Suprapubic skin (tissue), 3 donors: ENCODE results near the gene MYO9B.

Source experiments
- POLR2AphosphoS5 ChIP-seq, 3 donors: sonication (generic); formaldehyde crosslinking; IDR thresholded peaks; one replicate each; pipeline ENCODE4 v1.6.1; 2017; ENCODE audit warnings: antibody characterized with exemption in 3 of 3
- TF ChIP-seq, protein P1 (sequence below), 2 donors: fragments of 200-600 bp in 1 of 2; fragments of 450-650 bp in 1 of 2; sonication (generic) in 1 of 2; IDR thresholded peaks; one replicate each; pipeline ENCODE4 v1.5.1; 2016 to 2019; ENCODE audit warnings: antibody characterized with exemption in 2 of 2, mild to moderate bottlenecking in 1 of 2, moderate library complexity in 1 of 2

DNA sequence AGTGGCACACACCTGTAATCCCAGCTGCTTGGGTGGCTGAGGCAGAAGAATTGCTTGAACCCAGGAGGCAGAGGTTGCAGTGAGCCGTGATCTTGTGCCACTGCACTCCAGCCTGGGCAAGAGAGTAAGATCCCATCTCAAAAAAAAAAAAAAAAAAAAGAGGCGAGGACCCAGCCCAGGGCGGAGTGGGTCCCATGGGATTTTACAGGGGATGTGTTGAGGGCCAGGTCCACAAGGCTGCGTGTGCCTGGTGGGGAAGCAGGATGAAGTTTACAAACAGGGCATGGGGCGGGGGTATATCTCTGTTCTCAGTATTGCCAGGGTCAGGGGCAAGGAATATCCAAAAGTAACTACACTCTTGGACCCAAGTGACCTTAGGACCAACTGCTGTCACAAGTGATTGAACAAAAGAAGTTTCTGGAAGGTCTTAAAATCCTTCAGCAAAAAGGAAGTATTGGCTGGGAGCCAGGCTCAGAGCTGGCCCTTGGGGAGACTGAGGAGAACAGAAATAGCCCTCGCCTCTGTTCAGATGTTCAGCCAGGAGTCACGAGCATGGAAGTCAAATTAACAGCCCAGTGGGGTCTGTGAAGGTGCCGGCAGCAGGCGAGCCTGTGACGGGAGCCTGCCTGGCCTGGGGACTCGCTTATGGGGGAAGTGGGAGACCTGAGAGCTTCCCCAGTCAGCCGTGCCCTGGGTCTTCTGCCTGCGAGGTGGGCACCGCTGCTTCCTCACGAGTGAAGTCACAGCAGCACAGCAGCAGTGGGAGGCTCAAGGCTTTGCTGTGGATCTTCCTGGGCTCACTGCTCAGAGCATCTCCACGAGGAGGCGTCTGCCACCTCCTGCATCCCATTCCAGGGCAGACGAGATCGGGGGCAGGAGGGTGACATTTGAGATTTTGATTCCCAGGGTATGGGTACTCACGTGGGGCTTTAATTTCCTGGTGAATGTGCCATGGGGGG, 6.4 kb downstream of the MYO9B start:
- TF ChIP-seq, protein P1, sequence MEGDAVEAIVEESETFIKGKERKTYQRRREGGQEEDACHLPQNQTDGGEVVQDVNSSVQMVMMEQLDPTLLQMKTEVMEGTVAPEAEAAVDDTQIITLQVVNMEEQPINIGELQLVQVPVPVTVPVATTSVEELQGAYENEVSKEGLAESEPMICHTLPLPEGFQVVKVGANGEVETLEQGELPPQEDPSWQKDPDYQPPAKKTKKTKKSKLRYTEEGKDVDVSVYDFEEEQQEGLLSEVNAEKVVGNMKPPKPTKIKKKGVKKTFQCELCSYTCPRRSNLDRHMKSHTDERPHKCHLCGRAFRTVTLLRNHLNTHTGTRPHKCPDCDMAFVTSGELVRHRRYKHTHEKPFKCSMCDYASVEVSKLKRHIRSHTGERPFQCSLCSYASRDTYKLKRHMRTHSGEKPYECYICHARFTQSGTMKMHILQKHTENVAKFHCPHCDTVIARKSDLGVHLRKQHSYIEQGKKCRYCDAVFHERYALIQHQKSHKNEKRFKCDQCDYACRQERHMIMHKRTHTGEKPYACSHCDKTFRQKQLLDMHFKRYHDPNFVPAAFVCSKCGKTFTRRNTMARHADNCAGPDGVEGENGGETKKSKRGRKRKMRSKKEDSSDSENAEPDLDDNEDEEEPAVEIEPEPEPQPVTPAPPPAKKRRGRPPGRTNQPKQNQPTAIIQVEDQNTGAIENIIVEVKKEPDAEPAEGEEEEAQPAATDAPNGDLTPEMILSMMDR (IDR thresholded peaks at IDR 0.05) = no peak
- no peak for TF ChIP-seq POLR2AphosphoS5 (IDR thresholded peaks at IDR 0.05)
